Measurements from ENCODE around the gene ANAPC10. TPM values are rescaled to one million over a fixed set of nuclear protein-coding genes. Genes with fewer than 3 reads are reported as not detected.
"Not testable (repeated sequence)": the region's sequence is repeated elsewhere in the genome, so short reads cannot be mapped to it uniquely, and the experiment has no call there.

The ANAPC10 gene
- total RNA-seq, 2 donors from 2014 or later = 28.3 to 42.5 TPM

DNA sequence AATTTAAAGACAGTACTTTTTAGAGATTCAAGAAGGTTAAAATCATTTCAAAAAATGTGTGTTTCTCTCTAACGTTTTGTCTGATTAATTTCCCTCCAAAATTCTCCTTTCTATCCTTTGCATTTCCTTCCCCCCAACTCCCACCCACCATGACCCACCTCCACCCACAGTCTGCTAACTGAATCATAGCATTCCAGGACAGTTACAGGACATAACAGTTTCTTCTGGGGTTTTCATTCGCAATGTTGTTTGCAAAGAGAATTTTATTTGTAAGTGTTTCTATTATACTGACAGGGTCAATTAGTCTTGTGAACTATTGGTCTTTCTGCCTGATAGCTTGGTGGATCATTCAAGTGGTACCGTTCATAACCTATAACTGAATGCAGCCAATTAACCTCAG lies 53.7 kb downstream of the ANAPC10 start:
- no peak for ATAC-seq
- H3K27ac Mint-ChIP-seq = no peak overlapping the region
- H3K9me3 Mint-ChIP-seq = no peaks in the 10 kb centered on the region
- no peak for DNase-seq (ENCODE audit: low spot score in 2 of 2)
- no peaks in the 10 kb centered on the region for H3K36me3 Mint-ChIP-seq

GRCh38 chr4:145043306-145043705 lies 54.7 kb downstream of the ANAPC10 start:
- ATAC-seq (no peak), DNase-seq (ENCODE audit: low spot score in 2 of 2) (no peak)
- H3K27ac Mint-ChIP-seq = no peak overlapping the region
- no peaks in the 10 kb centered on the region for H3K9me3 Mint-ChIP-seq
- no peaks in the 10 kb centered on the region for H3K36me3 Mint-ChIP-seq

- Mint-ChIP-seq H3K36me3 (no peaks in the 10 kb centered on the region), H3K27ac (no peak overlapping the region), H3K9me3 (no peaks in the 10 kb centered on the region)
- no peak for DNase-seq (ENCODE audit: low spot score in 2 of 2)
- no peak for ATAC-seq
Measured at GRCh38 chr4:145042601-145043285, 55.3 kb downstream of the ANAPC10 start.

GRCh38 chr4:145041378-145041777 lies 56.6 kb downstream of the ANAPC10 start:
- no peaks in the 10 kb centered on the region for H3K9me3 Mint-ChIP-seq
- ATAC-seq (no peak), DNase-seq (ENCODE audit: low spot score in 2 of 2) (no peak)
- H3K36me3 Mint-ChIP-seq = no peaks in the 10 kb centered on the region
- no peak overlapping the region for H3K27ac Mint-ChIP-seq

- peak overlapping the region in 1 of 2 donors; percentile 3 for H3K27ac Mint-ChIP-seq
- ATAC-seq (no peak), DNase-seq (ENCODE audit: low spot score in 2 of 2) (no peak)
- peaks cover 0 to 9% of the 10 kb centered on the region in 2 donors for H3K9me3 Mint-ChIP-seq
- H3K36me3 Mint-ChIP-seq = peaks cover 34% of the 10 kb centered on the region in 2 donors
Measured at GRCh38 chr4:145035494-145036136, 62.4 kb downstream of the ANAPC10 start.

DNA sequence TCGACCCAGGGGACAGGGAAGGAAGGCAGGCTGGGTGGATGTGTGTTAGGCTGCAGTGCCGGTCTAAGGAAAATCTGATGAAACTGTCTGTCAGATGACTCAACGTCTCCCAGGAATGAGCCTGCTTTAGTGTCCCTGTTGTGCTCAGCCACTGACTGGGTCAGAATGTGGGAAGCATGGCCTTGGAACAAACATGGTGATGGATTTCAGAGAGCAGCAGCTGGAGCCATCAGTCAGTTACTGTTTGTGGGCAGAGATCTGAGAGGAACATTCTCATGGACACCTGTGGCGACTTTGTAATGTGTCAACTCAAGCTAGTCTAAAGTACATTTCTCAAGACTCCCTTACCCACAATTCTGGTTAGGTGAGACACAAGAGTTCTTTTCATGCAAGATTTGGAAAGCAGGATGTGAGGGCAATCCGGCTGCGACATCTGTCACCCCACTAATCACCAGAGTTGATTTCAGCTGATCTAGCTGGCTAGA lies 63.2 kb downstream of the ANAPC10 start:
- Mint-ChIP-seq H3K36me3 (peaks cover 34 to 42% of the 10 kb centered on the region in 2 donors), H3K9me3 (peaks cover 0 to 9% of the 10 kb centered on the region in 2 donors)
- ATAC-seq = no peak

GRCh38 chr4:145019346-145019745 lies 78.7 kb downstream of the ANAPC10 start:
- Mint-ChIP-seq H3K9me3 (peaks cover 14 to 23% of the 10 kb centered on the region in 2 donors), H3K27ac (peak overlapping the region; percentile 23 to 72), H3K36me3 (peaks cover 39 to 49% of the 10 kb centered on the region in 2 donors)
- DNase-seq (ENCODE audit: low spot score in 2 of 2) (no peak), ATAC-seq (peak; percentile 61 to 84)

More for the DNA sequence above, 63.2 kb downstream of the ANAPC10 start:
- H3K27ac Mint-ChIP-seq = no peak overlapping the region
- DNase-seq (ENCODE audit: low spot score in 2 of 2) = no peak

- H3K9me3 Mint-ChIP-seq = no peaks in the 10 kb centered on the region
- peaks cover 23 to 47% of the 10 kb centered on the region in 2 donors for H3K36me3 Mint-ChIP-seq
- no peak for DNase-seq (ENCODE audit: low spot score in 2 of 2)
- no peak for ATAC-seq
- no peak overlapping the region for H3K27ac Mint-ChIP-seq
Measured at GRCh38 chr4:145014365-145014764, 83.6 kb downstream of the ANAPC10 start.

DNA sequence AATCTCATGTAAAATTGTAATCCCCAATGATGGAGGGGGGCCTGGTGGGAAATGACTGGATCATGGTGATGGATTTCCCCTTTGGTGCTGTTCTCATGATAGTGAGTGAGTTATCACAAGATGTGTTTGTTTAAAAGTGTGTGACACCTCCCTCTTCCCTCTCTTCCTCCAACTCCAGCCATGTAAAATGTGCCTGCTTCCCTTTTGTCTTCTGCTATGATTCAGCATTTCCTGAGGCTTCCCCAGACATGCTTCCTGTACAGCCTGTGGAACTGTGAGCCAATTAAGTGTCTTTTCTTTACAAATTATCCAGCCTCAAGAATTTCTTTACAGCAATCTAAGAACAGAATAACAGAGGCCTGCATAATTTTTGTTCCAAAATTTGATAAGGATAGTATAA lies 85.2 kb downstream of the ANAPC10 start:
- peaks cover 0 to 7% of the 10 kb centered on the region in 2 donors for H3K9me3 Mint-ChIP-seq
- DNase-seq (ENCODE audit: low spot score in 2 of 2) (no peak), ATAC-seq (peak in 1 of 2 donors; percentile 43)
- H3K36me3 Mint-ChIP-seq = peaks cover 29 to 63% of the 10 kb centered on the region in 2 donors
- H3K27ac Mint-ChIP-seq = peak overlapping the region; percentile 6 to 39

DNA sequence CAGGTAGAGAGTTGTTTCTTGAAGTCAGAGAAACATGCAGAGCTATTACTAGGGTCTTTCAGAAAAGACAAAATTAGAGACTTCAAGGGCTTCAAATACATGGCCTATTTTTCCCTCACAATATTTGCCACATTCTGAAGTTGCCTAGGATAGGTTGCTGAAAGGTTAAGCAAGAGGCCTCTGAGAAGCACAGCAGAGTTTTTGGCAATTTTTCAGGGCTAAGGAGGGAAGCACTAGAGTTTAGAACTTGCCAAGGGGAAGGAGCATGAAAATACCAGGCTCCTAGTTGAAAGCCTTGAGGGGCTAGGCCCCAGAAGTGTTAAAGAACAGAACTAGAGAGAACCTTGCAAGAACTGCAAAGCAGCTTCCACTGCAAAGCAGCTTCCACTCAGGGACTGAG lies 86.4 kb downstream of the ANAPC10 start:
- Mint-ChIP-seq H3K27ac (no peak overlapping the region), H3K36me3 (peaks cover 34 to 74% of the 10 kb centered on the region in 2 donors), H3K9me3 (peaks cover 8 to 15% of the 10 kb centered on the region in 2 donors)
- DNase-seq (ENCODE audit: low spot score in 2 of 2) = no peak
- no peak for ATAC-seq

GRCh38 chr4:145010315-145010714 lies 87.7 kb downstream of the ANAPC10 start:
- not testable (repeated sequence) for H3K27ac Mint-ChIP-seq; DNase-seq (ENCODE audit: low spot score in 2 of 2); ATAC-seq
- H3K36me3 Mint-ChIP-seq = peaks cover 38 to 73% of the 10 kb centered on the region in 2 donors
- H3K9me3 Mint-ChIP-seq = peaks cover 13 to 15% of the 10 kb centered on the region in 2 donors

- Mint-ChIP-seq H3K27ac (no peak overlapping the region), H3K36me3 (peaks cover 46 to 64% of the 10 kb centered on the region in 2 donors), H3K9me3 (peaks cover 30 to 32% of the 10 kb centered on the region in 2 donors)
- no peak for ATAC-seq
- no peak for DNase-seq (ENCODE audit: low spot score in 2 of 2)
Measured at GRCh38 chr4:145003675-145004074, 94.3 kb downstream of the ANAPC10 start.

GRCh38 chr4:145001635-145002034 lies 96.4 kb downstream of the ANAPC10 start:
- no peak overlapping the region for H3K27ac Mint-ChIP-seq
- no peak for DNase-seq (ENCODE audit: low spot score in 2 of 2)

GRCh38 chr4:145000656-145001055 lies 97.3 kb downstream of the ANAPC10 start:
- H3K27ac Mint-ChIP-seq; DNase-seq (ENCODE audit: low spot score in 2 of 2); ATAC-seq: not testable (repeated sequence)
- Mint-ChIP-seq H3K36me3 (peaks cover 45 to 59% of the 10 kb centered on the region in 2 donors), H3K9me3 (peaks cover 27 to 36% of the 10 kb centered on the region in 2 donors)

More at GRCh38 chr4:145001635-145002034, 96.4 kb downstream of the ANAPC10 start:
- no peak for ATAC-seq
- peaks cover 42 to 56% of the 10 kb centered on the region in 2 donors for H3K36me3 Mint-ChIP-seq
- H3K9me3 Mint-ChIP-seq = peaks cover 29 to 30% of the 10 kb centered on the region in 2 donors

GRCh38 chr4:144989306-144989705 lies 108.7 kb downstream of the ANAPC10 start:
- Mint-ChIP-seq H3K27ac (no peak overlapping the region), H3K9me3 (peaks cover 0 to 3% of the 10 kb centered on the region in 2 donors), H3K36me3 (peaks cover 0 to 19% of the 10 kb centered on the region in 2 donors)
- DNase-seq (ENCODE audit: low spot score in 2 of 2) (no peak), ATAC-seq (no peak)

GRCh38 chr4:144985531-144985930 lies 112.5 kb downstream of the ANAPC10 start:
- peaks cover 3 to 10% of the 10 kb centered on the region in 2 donors for H3K9me3 Mint-ChIP-seq
- DNase-seq (ENCODE audit: low spot score in 2 of 2) (no peak), ATAC-seq (no peak)
- H3K36me3 Mint-ChIP-seq = peaks cover under 1 to 7% of the 10 kb centered on the region in 2 donors
- no peak overlapping the region for H3K27ac Mint-ChIP-seq

GRCh38 chr4:144985014-144985413 lies 113.0 kb downstream of the ANAPC10 start:
- Mint-ChIP-seq H3K9me3 (peaks cover 3 to 10% of the 10 kb centered on the region in 2 donors), H3K27ac (no peak overlapping the region), H3K36me3 (peaks cover 0 to 12% of the 10 kb centered on the region in 2 donors)
- ATAC-seq (no peak), DNase-seq (ENCODE audit: low spot score in 2 of 2) (no peak)

All from activated naive CD4-positive, alpha-beta T cell treated with anti-CD3 and anti-CD28 coated beads, Interleukin-2, amount 50 U/mL, for 72 hours (primary cell).